ENCODE data around the gene RTN3.

Gene RTN3

GRCh38 chr11:63694596-63694995 is 13.3 kb downstream of the RTN3 start:
- Histone ChIP-seq H3K27ac (replicated peaks; ENCODE audit: low read length) (no peak overlapping the region), H2BK120ac (ENCODE audit: low read depth, low read length) (no peak overlapping the region), H2AK5ac (ENCODE audit: low read depth, low read length) (no peak overlapping the region), H2BK15ac (ENCODE audit: low read length) (no peak overlapping the region), H2BK5ac (ENCODE audit: low read length) (no peak overlapping the region), H3K79me1 (ENCODE audit: low read depth, low read length) (peaks cover 12% of the 10 kb centered on the region), H3K36me3 (replicated peaks in 1 of 2; ENCODE audit: control insufficient read depth in 2 of 2, insufficient read depth in 2 of 2, low read length in 2 of 2) (peaks cover 0 to 22% of the 10 kb centered on the region in 2 donors), H2BK12ac (ENCODE audit: low read length) (no peak overlapping the region), H3K14ac (ENCODE audit: low read length) (no peak overlapping the region), H3K4me2 (ENCODE audit: insufficient read depth, low read length, poor library complexity, severe bottlenecking) (no peak overlapping the region), H4K91ac (ENCODE audit: low read depth, low read length, poor library complexity) (no peak overlapping the region), H3K18ac (ENCODE audit: low read length) (no peak overlapping the region), H2AFZ (ENCODE audit: low read length) (no peak overlapping the region), H4K8ac (ENCODE audit: low read depth, low read length) (no peak overlapping the region), H3K4me3 (ENCODE audit: low read length in 2 of 2) (no peak overlapping the region), H3K23ac (ENCODE audit: low read depth, low read length, poor library complexity) (no peak overlapping the region), H3K9ac (ENCODE audit: low read depth, low read length, poor library complexity) (no peak overlapping the region), H3K9me3 (replicated peaks in 1 of 2; ENCODE audit: control insufficient read depth in 2 of 2, insufficient read depth in 1 of 2, low read depth in 1 of 2, low read length in 2 of 2) (no peaks in the 10 kb centered on the region), H3K4ac (ENCODE audit: low read length) (no peak overlapping the region), H3K27me3 (ENCODE audit: control insufficient read depth in 3 of 3, insufficient read depth in 3 of 3, low read depth in 1 of 3, low read length in 3 of 3) (no peaks in the 10 kb centered on the region), H3K4me1 (ENCODE audit: control insufficient read depth in 2 of 2, insufficient read depth in 1 of 2, low read depth in 1 of 2, low read length in 2 of 2) (peaks cover 0 to 2% of the 10 kb centered on the region in 2 donors)
- DNase-seq (ENCODE audit: low spot score), result no peak
- WGBS, 2 donors (ENCODE audit: extremely low coverage in 2 of 2, insufficient read length in 2 of 2, insufficient replicate concordance in 1 of 2), result no CpG with 5 or more reads among the region's 7 CpGs

DNA sequence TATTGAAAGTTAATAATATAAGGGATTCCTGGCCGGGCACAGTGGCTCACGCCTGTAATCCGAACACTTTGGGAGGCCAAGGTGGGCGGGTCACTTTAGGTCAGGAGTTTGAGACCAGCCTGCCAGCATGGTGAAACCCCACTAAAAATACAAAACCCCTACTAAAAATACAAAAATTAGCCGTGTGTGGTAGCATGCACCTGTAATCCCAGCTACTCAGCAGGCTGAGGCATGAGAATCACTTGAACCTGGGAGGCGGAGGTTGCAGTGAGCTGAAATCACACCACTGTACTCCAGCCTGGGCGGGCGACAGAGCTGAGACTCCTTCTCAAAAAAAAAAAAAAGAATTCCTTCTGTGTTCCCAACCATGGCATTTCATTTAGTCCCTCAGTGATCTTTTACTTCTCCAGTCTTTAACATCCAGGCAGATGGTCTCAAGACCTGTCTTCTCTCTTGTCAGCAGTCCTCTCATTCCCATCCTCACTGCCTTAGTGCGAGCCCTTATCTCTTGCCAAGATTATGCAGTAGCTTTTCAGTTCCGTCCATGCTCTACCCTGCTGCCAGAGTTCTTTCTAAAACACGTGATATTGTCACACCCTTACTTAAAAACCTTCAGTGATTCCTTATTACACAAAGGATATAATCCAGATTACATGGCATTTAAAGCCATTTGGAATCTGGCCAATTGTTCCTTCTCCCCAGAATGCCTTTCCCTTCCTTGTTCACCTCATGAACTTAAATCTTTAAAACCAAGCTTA is 17.9 kb downstream of the RTN3 start:
- no peak overlapping the region for H3K23ac ChIP-seq (ENCODE audit: low read depth, low read length, poor library complexity)
- no CpG with 5 or more reads among the region's 11 CpGs for WGBS, 2 donors (ENCODE audit: extremely low coverage in 2 of 2, insufficient read length in 2 of 2, insufficient replicate concordance in 1 of 2)
- H3K27me3 ChIP-seq (ENCODE audit: control insufficient read depth in 3 of 3, insufficient read depth in 3 of 3, low read depth in 1 of 3, low read length in 3 of 3), result no peaks in the 10 kb centered on the region
- H2BK5ac ChIP-seq (ENCODE audit: low read length), result no peak overlapping the region
- no peak overlapping the region for H4K8ac ChIP-seq (ENCODE audit: low read depth, low read length)
- no peak overlapping the region for H2BK120ac ChIP-seq (ENCODE audit: low read depth, low read length)
- no peak for DNase-seq (ENCODE audit: low spot score)
- H2AK5ac ChIP-seq (ENCODE audit: low read depth, low read length), result no peak overlapping the region
- H4K91ac ChIP-seq (ENCODE audit: low read depth, low read length, poor library complexity), result no peak overlapping the region
- no peak overlapping the region for H3K27ac ChIP-seq (replicated peaks; ENCODE audit: low read length)
- H3K4me1 ChIP-seq (ENCODE audit: control insufficient read depth in 2 of 2, insufficient read depth in 1 of 2, low read depth in 1 of 2, low read length in 2 of 2), result peaks cover 0 to 2% of the 10 kb centered on the region in 2 donors
- peaks cover 0 to 5% of the 10 kb centered on the region in 2 donors for H3K9me3 ChIP-seq (replicated peaks in 1 of 2; ENCODE audit: control insufficient read depth in 2 of 2, insufficient read depth in 1 of 2, low read depth in 1 of 2, low read length in 2 of 2)
- no peak overlapping the region for H2BK15ac ChIP-seq (ENCODE audit: low read length)
- H3K18ac ChIP-seq (ENCODE audit: low read length), result no peak overlapping the region
- peaks cover 6% of the 10 kb centered on the region for H3K79me1 ChIP-seq (ENCODE audit: low read depth, low read length)
- no peak overlapping the region for H3K4me2 ChIP-seq (ENCODE audit: insufficient read depth, low read length, poor library complexity, severe bottlenecking)
- H2AFZ ChIP-seq (ENCODE audit: low read length), result no peak overlapping the region
- H3K4me3 ChIP-seq (ENCODE audit: low read length in 2 of 2), result no peak overlapping the region
- no peak overlapping the region for H3K9ac ChIP-seq (ENCODE audit: low read depth, low read length, poor library complexity)
- no peak overlapping the region for H3K14ac ChIP-seq (ENCODE audit: low read length)
- no peak overlapping the region for H3K4ac ChIP-seq (ENCODE audit: low read length)
- H2BK12ac ChIP-seq (ENCODE audit: low read length), result no peak overlapping the region
- peaks cover 0 to 19% of the 10 kb centered on the region in 2 donors for H3K36me3 ChIP-seq (replicated peaks in 1 of 2; ENCODE audit: control insufficient read depth in 2 of 2, insufficient read depth in 2 of 2, low read length in 2 of 2)

GRCh38 chr11:63699896-63700295 is 18.6 kb downstream of the RTN3 start:
- DNase-seq (ENCODE audit: low spot score), result no peak
- H2BK15ac ChIP-seq (ENCODE audit: low read length), result no peak overlapping the region
- H3K4me3 ChIP-seq (ENCODE audit: low read length in 2 of 2), result no peak overlapping the region

DNA sequence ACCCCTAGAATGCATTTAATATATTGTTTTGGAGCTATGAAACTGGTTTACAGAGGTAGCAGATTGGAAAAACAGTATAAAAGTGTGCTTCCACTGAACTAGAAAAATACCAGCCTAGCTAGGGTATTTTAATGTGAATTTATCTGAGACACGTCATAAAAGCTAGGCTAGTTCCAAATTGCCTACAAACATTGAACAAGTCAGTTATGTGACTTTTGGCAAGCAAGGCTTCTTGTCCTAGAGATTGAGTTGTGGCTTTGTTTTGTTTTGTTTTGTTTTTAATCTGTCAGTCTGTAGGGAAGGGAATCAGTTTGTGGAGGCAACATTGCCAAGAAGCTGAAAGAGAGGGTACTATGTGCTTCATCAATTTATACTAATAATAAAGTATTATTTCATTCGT is 24.2 kb downstream of the RTN3 start:
- Histone ChIP-seq H3K9ac (ENCODE audit: low read depth, low read length, poor library complexity) (no peak overlapping the region), H2AK5ac (ENCODE audit: low read depth, low read length) (no peak overlapping the region), H3K18ac (ENCODE audit: low read length) (no peak overlapping the region), H3K27me3 (ENCODE audit: control insufficient read depth in 3 of 3, insufficient read depth in 3 of 3, low read depth in 1 of 3, low read length in 3 of 3) (no peaks in the 10 kb centered on the region), H3K4ac (ENCODE audit: low read length) (no peak overlapping the region), H2BK12ac (ENCODE audit: low read length) (no peak overlapping the region), H2BK120ac (ENCODE audit: low read depth, low read length) (no peak overlapping the region), H4K91ac (ENCODE audit: low read depth, low read length, poor library complexity) (no peak overlapping the region), H4K8ac (ENCODE audit: low read depth, low read length) (no peak overlapping the region), H3K14ac (ENCODE audit: low read length) (no peak overlapping the region), H3K9me3 (replicated peaks in 1 of 2; ENCODE audit: control insufficient read depth in 2 of 2, insufficient read depth in 1 of 2, low read depth in 1 of 2, low read length in 2 of 2) (peaks cover 0 to 5% of the 10 kb centered on the region in 2 donors), H3K4me2 (ENCODE audit: insufficient read depth, low read length, poor library complexity, severe bottlenecking) (no peak overlapping the region), H3K36me3 (replicated peaks in 1 of 2; ENCODE audit: control insufficient read depth in 2 of 2, insufficient read depth in 2 of 2, low read length in 2 of 2) (peaks cover 0 to 11% of the 10 kb centered on the region in 2 donors), H3K79me1 (ENCODE audit: low read depth, low read length) (no peaks in the 10 kb centered on the region), H2BK5ac (ENCODE audit: low read length) (no peak overlapping the region), H3K4me1 (ENCODE audit: control insufficient read depth in 2 of 2, insufficient read depth in 1 of 2, low read depth in 1 of 2, low read length in 2 of 2) (no peaks in the 10 kb centered on the region), H3K23ac (ENCODE audit: low read depth, low read length, poor library complexity) (no peak overlapping the region), H3K4me3 (ENCODE audit: low read length in 2 of 2) (no peak overlapping the region), H2AFZ (ENCODE audit: low read length) (no peak overlapping the region), H3K27ac (replicated peaks; ENCODE audit: low read length) (no peak overlapping the region), H2BK15ac (ENCODE audit: low read length) (no peak overlapping the region)
- no peak for DNase-seq (ENCODE audit: low spot score)
- no CpG with 5 or more reads among the region's 2 CpGs for WGBS, 2 donors (ENCODE audit: extremely low coverage in 2 of 2, insufficient read length in 2 of 2, insufficient replicate concordance in 1 of 2)

More at GRCh38 chr11:63699896-63700295, 18.6 kb downstream of the RTN3 start:
- H3K27me3 ChIP-seq (ENCODE audit: control insufficient read depth in 3 of 3, insufficient read depth in 3 of 3, low read depth in 1 of 3, low read length in 3 of 3), result no peaks in the 10 kb centered on the region
- H3K79me1 ChIP-seq (ENCODE audit: low read depth, low read length), result peaks cover 2% of the 10 kb centered on the region
- no peak overlapping the region for H3K9ac ChIP-seq (ENCODE audit: low read depth, low read length, poor library complexity)
- H2BK12ac ChIP-seq (ENCODE audit: low read length), result no peak overlapping the region
- H2AFZ ChIP-seq (ENCODE audit: low read length), result no peak overlapping the region
- no CpG with 5 or more reads among the region's 1 CpG for WGBS, 2 donors (ENCODE audit: extremely low coverage in 2 of 2, insufficient read length in 2 of 2, insufficient replicate concordance in 1 of 2)
- H3K4ac ChIP-seq (ENCODE audit: low read length), result no peak overlapping the region
- no peak overlapping the region for H3K18ac ChIP-seq (ENCODE audit: low read length)
- H4K8ac ChIP-seq (ENCODE audit: low read depth, low read length), result no peak overlapping the region
- no peak overlapping the region for H3K27ac ChIP-seq (replicated peaks; ENCODE audit: low read length)
- H4K91ac ChIP-seq (ENCODE audit: low read depth, low read length, poor library complexity), result no peak overlapping the region
- H2BK5ac ChIP-seq (ENCODE audit: low read length), result no peak overlapping the region
- peaks cover 0 to 19% of the 10 kb centered on the region in 2 donors for H3K36me3 ChIP-seq (replicated peaks in 1 of 2; ENCODE audit: control insufficient read depth in 2 of 2, insufficient read depth in 2 of 2, low read length in 2 of 2)
- no peak overlapping the region for H3K14ac ChIP-seq (ENCODE audit: low read length)
- H3K23ac ChIP-seq (ENCODE audit: low read depth, low read length, poor library complexity), result no peak overlapping the region
- peaks cover 0 to 2% of the 10 kb centered on the region in 2 donors for H3K4me1 ChIP-seq (ENCODE audit: control insufficient read depth in 2 of 2, insufficient read depth in 1 of 2, low read depth in 1 of 2, low read length in 2 of 2)
- H2AK5ac ChIP-seq (ENCODE audit: low read depth, low read length), result no peak overlapping the region
- no peak overlapping the region for H3K4me2 ChIP-seq (ENCODE audit: insufficient read depth, low read length, poor library complexity, severe bottlenecking)
- peaks cover 0 to 5% of the 10 kb centered on the region in 2 donors for H3K9me3 ChIP-seq (replicated peaks in 1 of 2; ENCODE audit: control insufficient read depth in 2 of 2, insufficient read depth in 1 of 2, low read depth in 1 of 2, low read length in 2 of 2)
- no peak overlapping the region for H2BK120ac ChIP-seq (ENCODE audit: low read depth, low read length)

Data from neuronal stem cell (in vitro differentiated cells).